Glutamatergic neuron (in vitro differentiated cells): Measurements from ENCODE around the gene ZBTB47. TPM values are rescaled to one million over a fixed set of nuclear protein-coding genes. Genes with fewer than 3 reads are reported as not detected.

Source experiments
- DNase-seq: peaks from one replicate; pipeline ENCODE4 v3.0.0; 2022
- H3K27ac Mint-ChIP-seq: one replicate; pipeline ENCODE4 v1.8.0; 2020; ENCODE audit warnings: mild to moderate bottlenecking, mixed read lengths, inconsistent platforms; ENCODE audit not compliant: unreplicated experiment
- H3K27me3 Mint-ChIP-seq: one replicate; pipeline ENCODE4 v1.8.0; 2020; ENCODE audit warnings: mild to moderate bottlenecking, moderate library complexity, mixed read lengths, inconsistent platforms; ENCODE audit not compliant: unreplicated experiment
- H3K36me3 Mint-ChIP-seq: one replicate; pipeline ENCODE4 v1.8.0; 2020; ENCODE audit warnings: mild to moderate bottlenecking, mixed read lengths, inconsistent platforms; ENCODE audit not compliant: unreplicated experiment
- H3K4me1 Mint-ChIP-seq: one replicate; pipeline ENCODE4 v1.8.0; 2020; ENCODE audit warnings: mild to moderate bottlenecking, low read depth, mixed read lengths, inconsistent platforms; ENCODE audit not compliant: unreplicated experiment
- H3K4me3 Mint-ChIP-seq: one replicate; pipeline ENCODE4 v1.8.0; 2020; ENCODE audit warnings: mild to moderate bottlenecking, mixed read lengths, inconsistent platforms; ENCODE audit not compliant: unreplicated experiment
- H3K9me3 Mint-ChIP-seq: one replicate; pipeline ENCODE4 v1.8.0; 2020; ENCODE audit warnings: mild to moderate bottlenecking, moderate library complexity, mixed read lengths, inconsistent platforms; ENCODE audit not compliant: unreplicated experiment
- CTCF ChIP-seq: fragments of 200-600 bp; sonication (generic); IDR thresholded peaks from one replicate; pipeline ENCODE4 v1.5.0; 2021; ENCODE audit not compliant: partially characterized antibody, unreplicated experiment
- total RNA-seq: library from RNA; stranded (reverse); fragmentation: NEBNext Ultra II Directional; extraction: Animal tissue kit (Norgen Biotek cat#: 25700); gene quantifications from one replicate; pipeline ENCODE4 v1.2.1, GENCODE V29; 2021; ENCODE audit not compliant: unreplicated experiment

ZBTB47 gene
- total RNA-seq, 1 donor from 2014 or later = 9.7 TPM

- peak overlapping the region; percentile 91 for H3K27ac Mint-ChIP-seq
- no peak for TF ChIP-seq CTCF
- H3K27me3 Mint-ChIP-seq = peaks cover 20% of the 10 kb centered on the region
- H3K4me1 Mint-ChIP-seq = peaks cover 38% of the 10 kb centered on the region
- H3K9me3 Mint-ChIP-seq = peaks cover 20% of the 10 kb centered on the region
- DNase-seq = no peak
- peaks cover 8% of the 10 kb centered on the region for H3K36me3 Mint-ChIP-seq
- H3K4me3 Mint-ChIP-seq = peak overlapping the region; percentile 93
These were observed 2.0 kb upstream of the ZBTB47 start for GRCh38 chr3:42651248-42652091.

GRCh38 chr3:42652251-42652610, 1.3 kb upstream of the ZBTB47 start:
- H3K4me3 Mint-ChIP-seq = peak overlapping the region; percentile 93
- DNase-seq = peak; percentile 59
- peaks cover 16% of the 10 kb centered on the region for H3K27me3 Mint-ChIP-seq
- peaks cover 39% of the 10 kb centered on the region for H3K4me1 Mint-ChIP-seq
- peaks cover 8% of the 10 kb centered on the region for H3K36me3 Mint-ChIP-seq
- peaks cover 18% of the 10 kb centered on the region for H3K9me3 Mint-ChIP-seq
- peak overlapping the region; percentile 91 for H3K27ac Mint-ChIP-seq
- no peak for TF ChIP-seq CTCF

DNA sequence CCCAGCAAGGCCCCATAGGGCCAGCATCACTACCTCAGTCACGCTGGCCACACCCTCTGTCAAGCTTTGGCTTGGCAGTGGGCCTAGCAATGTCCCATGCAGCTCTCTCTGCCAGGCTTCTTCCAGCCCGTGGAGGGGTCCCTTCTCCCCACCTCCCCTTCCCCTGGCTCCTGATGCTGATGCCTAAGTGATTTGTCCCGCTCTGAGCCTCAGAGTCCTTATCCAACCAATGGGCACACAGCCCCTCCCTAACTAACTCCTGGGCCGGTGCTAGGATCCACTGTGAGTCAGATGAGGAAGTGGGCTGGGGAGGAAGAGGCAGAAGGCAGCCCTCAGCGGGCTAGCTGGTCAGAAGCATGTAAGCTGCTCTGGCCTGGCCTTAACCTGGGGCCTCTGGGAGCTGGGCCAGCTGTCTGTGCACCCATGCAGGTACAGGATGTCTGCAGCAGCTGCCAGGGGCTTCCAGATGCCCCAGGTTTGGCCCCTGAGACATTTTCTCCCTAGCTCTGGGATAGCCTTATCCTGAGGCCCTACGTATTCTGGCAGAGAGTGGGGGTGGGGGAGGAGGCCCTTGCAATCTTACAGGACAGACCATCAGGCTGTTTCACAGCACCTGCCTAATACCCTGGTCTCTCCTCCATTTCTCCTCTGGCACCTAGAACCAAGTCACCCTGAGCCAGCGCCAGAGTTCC, 740 bp upstream of the ZBTB47 start:
- Mint-ChIP-seq H3K36me3 (peaks cover 8% of the 10 kb centered on the region), H3K9me3 (peaks cover 18% of the 10 kb centered on the region), H3K4me1 (peaks cover 40% of the 10 kb centered on the region), H3K27ac (peak overlapping the region; percentile 91), H3K27me3 (peaks cover 20% of the 10 kb centered on the region), H3K4me3 (peak overlapping the region; percentile 93)
- TF ChIP-seq CTCF = no peak
- DNase-seq = no peak

GRCh38 chr3:42653303-42653559, 266 bp upstream of the ZBTB47 start:
- DNase-seq = no peak
- TF ChIP-seq CTCF = no peak
- peaks cover 43% of the 10 kb centered on the region for H3K4me1 Mint-ChIP-seq
- H3K27ac Mint-ChIP-seq = peak overlapping the region; percentile 91
- peaks cover 18% of the 10 kb centered on the region for H3K9me3 Mint-ChIP-seq
- H3K27me3 Mint-ChIP-seq = peaks cover 22% of the 10 kb centered on the region
- H3K4me3 Mint-ChIP-seq = peak overlapping the region; percentile 93
- H3K36me3 Mint-ChIP-seq = peaks cover 8% of the 10 kb centered on the region
